ENCODE measurements around the gene ITPA.

ITPA gene

DNA sequence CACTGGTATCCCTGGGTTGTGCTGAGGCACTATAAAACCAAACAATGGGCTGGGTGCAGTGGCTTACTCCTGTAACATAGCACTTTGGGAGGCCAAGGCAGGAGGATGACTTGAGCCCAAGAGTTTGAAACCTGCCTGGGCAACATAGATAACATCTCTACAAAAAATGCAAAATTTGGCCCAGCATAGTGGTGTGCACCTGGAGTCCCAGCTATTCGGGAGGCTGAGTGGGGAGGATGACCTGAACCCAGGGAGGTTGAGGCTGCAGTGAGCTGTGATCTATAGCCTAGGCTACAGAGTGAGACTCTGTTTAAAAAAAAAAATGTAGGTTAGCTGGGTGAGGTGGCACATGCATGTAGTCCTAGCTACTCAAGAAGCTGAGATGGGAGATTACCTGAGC, 37.4 kb downstream of the ITPA start:
- DNase-seq = no peak

DNA sequence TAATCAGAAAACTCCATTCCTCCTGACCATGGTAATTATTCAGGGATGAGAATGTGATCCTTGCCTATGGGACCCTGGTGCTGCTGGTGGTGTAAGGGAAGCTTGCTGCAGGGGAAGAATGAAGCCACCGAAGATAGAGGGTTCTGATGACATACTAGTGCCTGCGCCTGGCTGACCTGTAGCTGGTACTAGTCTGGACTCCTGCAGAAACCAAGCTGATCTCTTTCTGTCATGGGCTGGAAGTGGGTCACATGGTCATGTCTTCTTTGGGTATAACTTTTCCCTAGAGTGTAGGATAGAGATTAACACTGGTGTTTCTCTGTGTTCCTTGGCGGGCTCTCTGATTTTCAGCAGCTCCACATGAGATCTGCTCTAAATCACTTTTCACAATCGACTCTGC, 38.3 kb downstream of the ITPA start:
- no peak for DNase-seq

DNA sequence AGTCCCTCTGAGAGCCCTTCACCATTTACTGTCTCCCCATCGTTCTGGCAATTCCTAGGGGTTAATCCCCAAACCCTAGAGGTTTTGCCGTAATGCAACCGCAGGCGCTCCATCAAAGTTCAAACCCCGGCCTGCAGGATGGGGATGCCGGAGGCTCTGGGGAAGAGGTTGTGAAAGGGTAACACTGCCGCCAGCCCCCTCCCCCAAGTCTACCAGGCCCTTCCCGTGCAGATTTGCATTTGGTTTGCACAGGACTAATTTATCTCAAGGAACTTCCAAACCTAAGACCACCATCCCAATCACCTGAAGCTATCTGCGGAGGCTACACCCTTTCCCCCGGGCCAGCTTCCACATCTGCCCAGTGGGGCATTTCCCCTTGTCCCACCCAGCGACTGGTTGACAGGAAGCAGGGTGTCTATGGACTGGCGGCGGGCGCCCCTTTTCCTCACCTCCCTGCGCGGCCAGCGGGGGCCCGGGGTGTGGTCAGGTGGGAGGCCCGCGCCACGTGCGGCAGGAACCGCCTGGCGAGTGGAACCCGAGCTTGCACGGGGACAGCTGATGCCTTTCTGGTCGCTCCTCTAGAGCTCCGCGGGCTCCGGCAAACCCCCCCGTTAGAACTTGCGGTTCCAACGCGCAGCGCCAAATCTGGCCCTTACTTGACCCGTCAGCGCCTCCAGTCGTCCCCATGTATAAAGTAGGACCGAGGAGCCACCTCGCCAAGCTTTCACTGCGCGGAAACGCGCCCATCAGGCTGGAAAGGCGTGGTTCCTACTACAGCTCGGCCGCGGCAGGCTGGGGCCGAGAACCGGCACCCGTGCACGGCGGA, 39.1 kb downstream of the ITPA start:
- DNase-seq = no peak

DNA sequence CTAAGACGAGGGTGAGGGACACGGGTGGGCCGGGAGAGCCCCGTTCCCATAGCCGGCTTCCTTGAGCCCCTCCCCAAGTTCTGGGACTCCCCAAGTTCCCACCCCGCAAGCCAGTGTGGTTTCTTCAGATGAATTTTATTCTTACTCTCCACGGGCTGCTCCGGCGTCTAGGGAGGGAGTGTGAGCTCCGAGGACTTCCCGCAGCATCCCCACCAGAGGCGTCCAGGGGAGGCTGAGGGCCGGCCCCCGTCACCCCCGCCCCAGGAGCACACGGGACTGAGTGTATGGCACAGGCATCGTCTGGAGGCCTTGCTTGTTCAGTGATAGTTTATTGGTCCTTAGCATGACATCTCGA, 39.7 kb downstream of the ITPA start:
- DNase-seq = no peak

DNA sequence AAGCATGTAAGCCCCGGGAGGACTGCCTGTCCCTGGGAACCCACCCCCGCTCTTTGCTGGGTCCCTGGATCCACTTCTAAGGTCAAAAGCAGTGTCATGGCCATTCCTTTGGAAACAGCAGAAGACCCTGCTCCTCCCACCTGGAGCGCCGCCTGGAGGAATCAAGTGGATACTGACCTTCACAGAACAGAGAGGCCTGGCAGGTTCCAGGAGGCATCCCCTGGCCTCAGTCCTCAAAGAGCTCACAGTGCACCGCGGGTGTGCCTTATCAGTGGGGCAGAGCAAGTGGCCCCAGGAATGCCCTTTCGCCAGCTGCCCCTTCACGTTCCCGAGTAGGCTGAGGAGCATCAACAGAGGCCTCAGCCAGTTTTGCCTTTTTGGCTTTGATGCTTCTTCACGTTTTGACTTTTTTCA, 40.8 kb downstream of the ITPA start:
- DNase-seq = peak in 1 of 2 experiments; percentile 9

DNA sequence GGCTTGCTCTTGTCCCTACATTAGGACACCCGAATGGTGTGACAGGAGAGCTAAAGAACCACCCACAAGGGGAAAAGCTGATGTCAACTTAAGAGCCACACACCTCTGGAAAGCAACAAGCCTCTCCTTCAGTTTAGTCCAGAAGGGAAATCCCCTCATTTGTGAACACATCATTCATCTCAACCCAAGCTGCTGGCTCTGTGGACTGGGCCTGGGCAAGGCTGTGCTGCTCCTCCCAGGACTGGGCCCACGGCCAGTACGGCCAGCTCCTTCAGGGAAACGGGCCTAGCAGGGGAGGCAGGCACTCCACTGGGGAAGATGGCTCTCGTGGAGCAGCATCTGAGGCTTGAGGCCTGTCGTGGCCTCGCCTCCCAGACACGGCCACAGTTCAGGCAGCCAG, 42.5 kb downstream of the ITPA start:
- no peak for DNase-seq

DNA sequence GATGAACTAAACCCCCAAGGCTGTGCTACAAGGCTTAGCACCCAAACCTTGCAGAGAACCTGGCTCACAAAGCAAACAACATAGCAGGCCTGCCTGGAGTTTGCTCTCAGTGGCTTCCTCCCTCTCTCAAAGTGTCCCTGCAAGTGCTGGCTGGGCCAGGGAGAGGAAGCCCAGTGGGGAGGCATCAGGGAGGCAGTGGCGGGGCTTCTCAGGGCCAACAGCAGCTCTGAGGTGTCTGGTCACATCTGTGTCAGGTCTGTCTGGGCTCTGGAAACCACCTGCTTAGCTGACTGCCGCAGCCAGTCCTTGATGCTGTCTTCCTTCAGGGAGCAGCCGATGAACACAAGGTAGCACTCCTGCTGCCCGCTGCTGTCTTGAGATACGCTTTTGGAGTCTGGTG, 46.4 kb downstream of the ITPA start:
- no peak for DNase-seq

DNA sequence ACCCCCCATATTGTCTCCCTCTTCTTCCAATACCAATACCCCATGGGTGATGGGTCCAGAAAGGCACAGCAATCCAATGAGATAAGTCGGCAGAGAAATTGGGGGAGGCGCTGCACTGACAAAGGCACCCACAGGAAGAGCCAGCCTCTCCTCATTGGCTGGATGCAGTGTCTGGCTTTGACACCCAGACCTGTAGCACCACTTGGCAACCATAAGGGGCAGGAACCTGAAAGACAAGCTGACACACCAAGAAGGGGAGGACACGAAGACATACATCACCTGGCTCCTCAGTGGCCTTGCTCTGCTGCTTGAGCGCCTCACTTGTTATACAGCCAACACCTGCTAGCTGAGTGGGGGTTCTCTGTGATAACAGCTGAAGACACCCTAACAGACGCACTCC, 49.1 kb downstream of the ITPA start:
- no peak for DNase-seq

DNA sequence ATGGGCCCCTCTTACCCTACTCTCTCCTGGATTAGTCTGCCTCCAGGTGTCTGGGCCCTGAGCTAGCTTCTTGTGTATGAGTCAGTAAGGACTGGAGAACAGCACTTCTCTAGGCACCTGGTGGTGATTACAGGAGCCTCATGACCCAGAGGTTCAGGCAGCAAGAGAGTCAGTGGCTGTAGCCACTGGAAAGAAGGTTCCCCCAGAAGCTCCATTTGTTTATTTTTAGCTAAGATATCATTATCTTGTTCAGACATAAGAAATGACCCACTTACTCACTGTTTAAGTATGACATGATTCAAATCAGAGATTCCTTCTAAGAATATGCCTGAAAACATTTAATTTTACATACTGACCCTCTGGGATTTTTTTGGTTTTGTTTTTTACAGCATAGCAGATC, 53.3 kb downstream of the ITPA start:
- no peak for DNase-seq

DNA sequence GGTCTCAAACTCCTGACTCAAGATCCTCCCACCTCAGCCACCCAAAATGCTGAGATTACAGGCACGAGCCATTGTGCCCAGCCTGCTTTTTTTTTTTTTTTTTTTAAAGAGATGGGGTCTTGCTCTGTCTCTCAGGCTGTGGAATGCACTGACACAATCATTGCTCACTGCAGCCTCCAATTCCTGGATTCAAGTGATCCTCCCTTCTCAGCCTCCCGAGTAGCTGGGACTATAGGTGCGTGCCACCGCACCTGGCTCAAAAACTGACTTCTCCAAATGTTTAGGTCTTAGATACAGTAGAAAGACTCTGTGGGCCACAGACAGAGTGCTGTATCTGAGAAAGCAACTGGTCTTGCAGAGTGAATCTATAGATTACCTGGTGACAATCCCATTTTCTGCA, 60.8 kb downstream of the ITPA start:
- DNase-seq = no peak

DNA sequence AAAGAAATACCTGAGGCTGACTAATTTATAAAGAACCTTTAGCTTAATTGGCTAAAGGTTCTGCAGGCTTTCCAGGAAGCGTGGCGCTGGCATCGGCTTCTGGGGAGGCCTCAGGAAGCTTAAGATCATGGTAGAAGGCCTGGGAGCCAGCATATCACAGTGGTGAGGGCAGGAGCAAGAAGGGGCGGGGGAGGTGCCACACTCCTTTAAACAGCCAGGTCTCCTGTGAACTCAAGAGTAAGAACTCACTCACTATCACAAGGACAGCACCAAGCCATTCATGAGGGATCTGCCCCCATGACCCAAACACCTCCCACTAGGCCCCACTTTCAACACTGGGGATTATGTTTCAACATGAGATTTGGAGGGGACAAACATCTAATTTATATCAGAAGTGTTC, 64.1 kb downstream of the ITPA start:
- no peak for DNase-seq

Measured in NCI-H2081 (cell line).